ENCODE measurements around the gene ANKRD36C. TPM values are rescaled to one million over a fixed set of nuclear protein-coding genes. Genes with fewer than 3 reads are reported as not detected.
"Not testable (repeated sequence)": the region's sequence is repeated elsewhere in the genome, so short reads cannot be mapped to it uniquely, and the experiment has no call there.

The ANKRD36C gene
- total RNA-seq, 4 donors from 2014 or later = 11.8 to 113 (median 22.3) TPM

GRCh38 chr2:95911431-95911830, 80.2 kb downstream of the ANKRD36C start:
- H3K27ac ChIP-seq; DNase-seq (ENCODE audit: low spot score in 2 of 2); H3K36me3 ChIP-seq; H3K4me3 ChIP-seq; H3K4me1 ChIP-seq; H3K27me3 ChIP-seq; H3K9me3 ChIP-seq: not testable (repeated sequence)
- 31% methylated on average over 5 of the region's 5 CpGs for WGBS

GRCh38 chr2:95894443-95894842, 97.2 kb downstream of the ANKRD36C start:
- not testable (repeated sequence) for H3K27ac ChIP-seq; DNase-seq (ENCODE audit: low spot score in 2 of 2); H3K9me3 ChIP-seq; H3K4me1 ChIP-seq; H3K4me3 ChIP-seq; H3K27me3 ChIP-seq
- peaks cover 14% of the 10 kb centered on the region for H3K36me3 ChIP-seq
- WGBS = 40% methylated on average over 2 of the region's 2 CpGs

GRCh38 chr2:95867929-95868328, 123.7 kb downstream of the ANKRD36C start:
- not testable (repeated sequence) for H3K27me3 ChIP-seq; H3K36me3 ChIP-seq; H3K9me3 ChIP-seq; DNase-seq (ENCODE audit: low spot score in 2 of 2); H3K4me1 ChIP-seq; H3K27ac ChIP-seq; H3K4me3 ChIP-seq
- 87% methylated on average over 1 of the region's 1 CpG for whole genome bisulfite sequencing

- not testable (repeated sequence) for H3K27ac ChIP-seq; H3K27me3 ChIP-seq; H3K4me3 ChIP-seq; H3K4me1 ChIP-seq; DNase-seq (ENCODE audit: low spot score in 2 of 2); H3K36me3 ChIP-seq; H3K9me3 ChIP-seq
- no CpG with 5 or more reads among the region's 2 CpGs for WGBS
Observed at GRCh38 chr2:95867047-95867677, 124.5 kb downstream of the ANKRD36C start.

- not testable (repeated sequence) for H3K27ac ChIP-seq; H3K9me3 ChIP-seq; H3K36me3 ChIP-seq; DNase-seq (ENCODE audit: low spot score in 2 of 2); H3K4me1 ChIP-seq; H3K27me3 ChIP-seq; H3K4me3 ChIP-seq
- WGBS = 41% methylated on average over 3 of the region's 3 CpGs
Observed at GRCh38 chr2:95862121-95862520, 129.5 kb downstream of the ANKRD36C start.

- DNase-seq (ENCODE audit: low spot score in 2 of 2) = no peak
- no peaks in the 10 kb centered on the region for H3K4me1 ChIP-seq
- H3K36me3 ChIP-seq = peaks cover 43% of the 10 kb centered on the region
- WGBS = 97% methylated on average over 8 of the region's 8 CpGs
- no peak overlapping the region for H3K4me3 ChIP-seq
- no peaks in the 10 kb centered on the region for H3K9me3 ChIP-seq
- H3K27me3 ChIP-seq = no peaks in the 10 kb centered on the region
- no peak overlapping the region for H3K27ac ChIP-seq
- TF ChIP-seq EP300 (IDR thresholded peaks at IDR 0.05) (no peak), POLR2AphosphoS5 (IDR thresholded peaks at IDR 0.05) (no peak), CTCF (IDR thresholded peaks at IDR 0.05) (no peak), POLR2A (IDR thresholded peaks at IDR 0.05) (no peak)
Observed at GRCh38 chr2:95836151-95836550, 155.5 kb downstream of the ANKRD36C start.

- not testable (repeated sequence) for H3K4me1 ChIP-seq; DNase-seq (ENCODE audit: low spot score in 2 of 2); H3K9me3 ChIP-seq; H3K27me3 ChIP-seq; H3K27ac ChIP-seq; H3K4me3 ChIP-seq
- 93% methylated on average over 9 of the region's 12 CpGs for WGBS
- H3K36me3 ChIP-seq = peaks cover 58% of the 10 kb centered on the region
Observed at GRCh38 chr2:95834077-95835013, 157.3 kb downstream of the ANKRD36C start.

GRCh38 chr2:95824218-95824617, 167.4 kb downstream of the ANKRD36C start:
- not testable (repeated sequence) for H3K27ac ChIP-seq; H3K27me3 ChIP-seq; H3K4me3 ChIP-seq; H3K36me3 ChIP-seq; H3K4me1 ChIP-seq; DNase-seq (ENCODE audit: low spot score in 2 of 2)
- 91% methylated on average over 3 of the region's 3 CpGs for WGBS
- peaks cover 46% of the 10 kb centered on the region for H3K9me3 ChIP-seq

- H3K9me3 ChIP-seq = peaks cover 45% of the 10 kb centered on the region
- not testable (repeated sequence) for H3K27me3 ChIP-seq; H3K27ac ChIP-seq; H3K4me1 ChIP-seq; H3K4me3 ChIP-seq; H3K36me3 ChIP-seq; DNase-seq (ENCODE audit: low spot score in 2 of 2)
- 97% methylated on average over 2 of the region's 2 CpGs for WGBS
Observed at GRCh38 chr2:95817521-95817920, 174.1 kb downstream of the ANKRD36C start.

GRCh38 chr2:95813311-95813710, 178.3 kb downstream of the ANKRD36C start:
- DNase-seq (ENCODE audit: low spot score in 2 of 2); H3K27ac ChIP-seq; H3K4me3 ChIP-seq; H3K36me3 ChIP-seq; H3K4me1 ChIP-seq; H3K27me3 ChIP-seq: not testable (repeated sequence)
- peaks cover 22% of the 10 kb centered on the region for H3K9me3 ChIP-seq
- 100% methylated on average over 1 of the region's 1 CpG for WGBS

Measured in suprapubic skin (tissue), 4 donors.